DMS53 treated with DMSO at 0.1 percent for 48 hours (cell line): ENCODE data around the gene CFP.

ENCODE experiments used
- DNase-seq: peaks from one replicate; lab custom pipeline; 2025; ENCODE audit not compliant: unreplicated experiment; lab: John Stamatoyannopoulos, UW

The CFP gene

GRCh38 chrX:47576021-47576898 lies 53.5 kb downstream of the CFP start:
- DNase-seq: no peak

- no peak for DNase-seq
These were observed 55.0 kb downstream of the CFP start for GRCh38 chrX:47574547-47575301.

- no peak for DNase-seq
These were observed 55.6 kb downstream of the CFP start for GRCh38 chrX:47574076-47574546.

- no peak for DNase-seq
These were observed 56.2 kb downstream of the CFP start for GRCh38 chrX:47573341-47574075.
